Liver (tissue), 9 donors: Measurements from ENCODE around the gene ACOT7. TPM values are rescaled to one million over a fixed set of nuclear protein-coding genes. Genes with fewer than 3 reads are reported as not detected.

Experiments used
- DNase-seq: peaks from one replicate; pipeline ENCODE4 v3.0.0-alpha.2; 2017; ENCODE audit warnings: low spot score
- H3K27ac ChIP-seq, 2 donors: one replicate each; pipeline ENCODE4 v1.7.0; 2013; ENCODE audit warnings: inconsistent platforms in 2 of 2, low read length in 2 of 2, control low read depth in 1 of 2, low read depth in 1 of 2, mild to moderate bottlenecking in 1 of 2
- H3K27me3 ChIP-seq, 4 donors: one replicate each; pipeline versions ENCODE4 v1.6.1 to v1.7.0; 2013; ENCODE audit warnings: low read length in 3 of 4, inconsistent platforms in 1 of 4, mild to moderate bottlenecking in 1 of 4, moderate library complexity in 1 of 4; ENCODE audit not compliant: control insufficient read depth in 4 of 4, insufficient read depth in 4 of 4
- H3K36me3 ChIP-seq, 4 donors: one replicate each; pipeline versions ENCODE4 v1.6.1 to v1.7.0; 2013; ENCODE audit warnings: low read length in 3 of 4, mild to moderate bottlenecking in 3 of 4, low read depth in 1 of 4, moderate library complexity in 1 of 4; ENCODE audit not compliant: control insufficient read depth in 4 of 4, insufficient read depth in 3 of 4
- H3K4me1 ChIP-seq, 4 donors: one replicate each; pipeline versions ENCODE4 v1.6.1 to v1.7.0; 2013; ENCODE audit warnings: low read length in 3 of 4, mild to moderate bottlenecking in 3 of 4, moderate library complexity in 1 of 4; ENCODE audit not compliant: control insufficient read depth in 4 of 4, insufficient read depth in 4 of 4
- H3K4me3 ChIP-seq, 3 donors: one replicate each; pipeline versions ENCODE4 v1.6.1 to v1.7.0; 2013; ENCODE audit warnings: low read length in 3 of 3, control low read depth in 1 of 3, low read depth in 1 of 3, mild to moderate bottlenecking in 1 of 3
- H3K9ac ChIP-seq, 2 donors: one replicate each; pipeline ENCODE4 v1.7.0; 2013; ENCODE audit warnings: low read length in 2 of 2, mild to moderate bottlenecking in 2 of 2, moderate library complexity in 2 of 2, control low read depth in 1 of 2, low read depth in 1 of 2
- H3K9me3 ChIP-seq, 4 donors: one replicate each; pipeline versions ENCODE4 v1.6.1 to v1.7.0; 2013; ENCODE audit warnings: low read length in 3 of 4; ENCODE audit not compliant: control insufficient read depth in 4 of 4
- ATF3 ChIP-seq: IDR thresholded peaks from 2 replicates; pipeline ENCODE4 v1.6.1; 2016; ENCODE audit warnings: antibody characterized with exemption
- CTCF ChIP-seq: fragments of 150-350 bp; IDR thresholded peaks from 2 replicates; pipeline ENCODE4 v1.5.1; 2017; ENCODE audit warnings: improper control_type of control experiment, low read depth, low read length; ENCODE audit not compliant: missing input control
- EGR1 ChIP-seq, 2 donors: IDR thresholded peaks; 2 replicates each; pipeline ENCODE4 v1.6.1; 2016 to 2018; ENCODE audit warnings: antibody characterized with exemption in 2 of 2, low read depth in 2 of 2
- FOXA1 ChIP-seq: IDR thresholded peaks from 2 replicates; pipeline ENCODE4 v1.6.1; 2016; ENCODE audit warnings: antibody characterized with exemption
- FOXA2 ChIP-seq: IDR thresholded peaks from 2 replicates; pipeline ENCODE4 v1.6.1; 2016; ENCODE audit warnings: antibody characterized with exemption
- GABPA ChIP-seq, 2 donors: IDR thresholded peaks in 1 of 2; conservative IDR thresholded peaks in 1 of 2; 2 replicates each; pipeline ENCODE4 v1.6.1; 2016; ENCODE audit warnings: antibody characterized with exemption in 2 of 2, mild to moderate bottlenecking in 1 of 2, moderate library complexity in 1 of 2
- HNF4A ChIP-seq, 2 donors: conservative IDR thresholded peaks; 2 replicates each; pipeline ENCODE4 v1.6.1; 2016; ENCODE audit warnings: antibody characterized with exemption in 2 of 2, mild to moderate bottlenecking in 2 of 2
- HNF4G ChIP-seq: IDR thresholded peaks from 2 replicates; pipeline ENCODE4 v1.6.1; 2016; ENCODE audit warnings: antibody characterized with exemption
- MAX ChIP-seq: IDR thresholded peaks from 2 replicates; pipeline ENCODE4 v1.6.1; 2016; ENCODE audit warnings: antibody characterized with exemption
- NR2F2 ChIP-seq: IDR thresholded peaks from 2 replicates; pipeline ENCODE4 v1.6.1; 2016; ENCODE audit warnings: antibody characterized with exemption
- REST ChIP-seq: IDR thresholded peaks from 2 replicates; pipeline ENCODE4 v1.6.1; 2016; ENCODE audit warnings: antibody characterized with exemption, mild to moderate bottlenecking
- RXRA ChIP-seq, 2 donors: IDR thresholded peaks; 2 replicates each; pipeline ENCODE4 v1.6.1; 2017 to 2018; ENCODE audit warnings: antibody characterized with exemption in 2 of 2, mild to moderate bottlenecking in 1 of 2
- SP1 ChIP-seq: IDR thresholded peaks from 2 replicates; pipeline ENCODE4 v1.6.1; 2018; ENCODE audit warnings: antibody characterized with exemption, mild to moderate bottlenecking
- TAF1 ChIP-seq: conservative IDR thresholded peaks from 2 replicates; pipeline ENCODE4 v1.6.1; 2016; ENCODE audit warnings: antibody characterized with exemption, mild to moderate bottlenecking
- YY1 ChIP-seq: IDR thresholded peaks from 2 replicates; pipeline ENCODE4 v1.6.1; 2016; ENCODE audit warnings: antibody characterized with exemption, mild to moderate bottlenecking
- ZBTB33 ChIP-seq: IDR thresholded peaks from 2 replicates; pipeline ENCODE4 v1.6.1; 2016; ENCODE audit warnings: antibody characterized with exemption
- WGBS: extraction: QIAGEN DNeasy Blood & Tissue Kit; methylation state at CpG from one replicate; pipeline ENCODE4 v1.1.7; 2013; 5-methylcytosine and 5-hydroxymethylcytosine counted together
- polyA plus RNA-seq, 2 donors: library from polyadenylated mRNA; stranded (reverse) in 1 of 2; unstranded in 1 of 2; fragments of 200-250 nt in 1 of 2; fragments of >200 nt in 1 of 2; fragmentation: Nextera tagmentation in 1 of 2; extraction: Ambion mirVana in 1 of 2; gene quantifications; one replicate each; pipeline versions ENCODE4 v1.2.1 to v1.2.3, GENCODE V29; 2013 to 2015
- total RNA-seq, 2 donors: library from RNA; depleted of rRNA; stranded (reverse); fragments of >200 nt; gene quantifications; one replicate each; pipeline ENCODE4 v1.2.3, GENCODE V29; 2014
- donor health status: healthy.
- donor health status: healthy.
- donor health status: healthy.
- donor health status: healthy.
- donor health status: healthy.

The ACOT7 gene
- total and polyA plus RNA-seq, 4 donors: 8.7 to 14.4 (median 10.4) TPM

- Histone ChIP-seq H3K36me3 (peaks cover 0 to 4% (median under 1%) of the 10 kb centered on the region in 4 donors), H3K9me3 (no peaks in the 10 kb centered on the region), H3K27me3 (no peaks in the 10 kb centered on the region), H3K27ac (no peak overlapping the region), H3K4me1 (no peaks in the 10 kb centered on the region), H3K4me3 (no peak overlapping the region), H3K9ac (no peak overlapping the region)
- WGBS: 96% methylated on average over 15 of the region's 15 CpGs
- TF ChIP-seq REST (no peak), NR2F2 (no peak), GABPA (IDR thresholded peaks at IDR 0.05 in 1 of 2, conservative IDR thresholded peaks at IDR 0.05 in 1 of 2) (no peak), FOXA2 (no peak), HNF4A (conservative IDR thresholded peaks at IDR 0.05) (no peak), ATF3 (no peak), CTCF (no peak), TAF1 (no peak), HNF4G (no peak), EGR1 (IDR thresholded peaks at IDR 0.05; ENCODE audit: low read depth in 2 of 2) (no peak), MAX (no peak), SP1 (no peak), RXRA (IDR thresholded peaks at IDR 0.05) (no peak), YY1 (no peak)
- DNase-seq: no peak
These were observed 86.5 kb downstream of the ACOT7 start for GRCh38 chr1:6307099-6307498.

GRCh38 chr1:6303397-6304012 lies 90.1 kb downstream of the ACOT7 start:
- Histone ChIP-seq H3K27me3 (no peaks in the 10 kb centered on the region), H3K36me3 (peaks cover 0 to 4% (median under 1%) of the 10 kb centered on the region in 4 donors), H3K4me3 (no peak overlapping the region), H3K4me1 (no peaks in the 10 kb centered on the region), H3K27ac (no peak overlapping the region), H3K9ac (no peak overlapping the region), H3K9me3 (no peaks in the 10 kb centered on the region)
- WGBS: 95% methylated on average over 15 of the region's 15 CpGs
- no peak for DNase-seq
- TF ChIP-seq ATF3 (no peak), CTCF (no peak), REST (no peak), HNF4G (no peak), RXRA (IDR thresholded peaks at IDR 0.05) (no peak), YY1 (no peak), HNF4A (conservative IDR thresholded peaks at IDR 0.05) (no peak), ZBTB33 (no peak), FOXA1 (no peak), TAF1 (no peak), GABPA (IDR thresholded peaks at IDR 0.05 in 1 of 2, conservative IDR thresholded peaks at IDR 0.05 in 1 of 2) (no peak), FOXA2 (no peak)
